HG03571 (cell line): ENCODE measurements around the gene ARHGAP22.

Experiments used
- ATAC-seq: cut with Tn5 transposase; IDR thresholded peaks from one replicate; pipeline ENCODE4 v1.9.1; 2021; ENCODE audit not compliant: unreplicated experiment

Gene ARHGAP22

DNA sequence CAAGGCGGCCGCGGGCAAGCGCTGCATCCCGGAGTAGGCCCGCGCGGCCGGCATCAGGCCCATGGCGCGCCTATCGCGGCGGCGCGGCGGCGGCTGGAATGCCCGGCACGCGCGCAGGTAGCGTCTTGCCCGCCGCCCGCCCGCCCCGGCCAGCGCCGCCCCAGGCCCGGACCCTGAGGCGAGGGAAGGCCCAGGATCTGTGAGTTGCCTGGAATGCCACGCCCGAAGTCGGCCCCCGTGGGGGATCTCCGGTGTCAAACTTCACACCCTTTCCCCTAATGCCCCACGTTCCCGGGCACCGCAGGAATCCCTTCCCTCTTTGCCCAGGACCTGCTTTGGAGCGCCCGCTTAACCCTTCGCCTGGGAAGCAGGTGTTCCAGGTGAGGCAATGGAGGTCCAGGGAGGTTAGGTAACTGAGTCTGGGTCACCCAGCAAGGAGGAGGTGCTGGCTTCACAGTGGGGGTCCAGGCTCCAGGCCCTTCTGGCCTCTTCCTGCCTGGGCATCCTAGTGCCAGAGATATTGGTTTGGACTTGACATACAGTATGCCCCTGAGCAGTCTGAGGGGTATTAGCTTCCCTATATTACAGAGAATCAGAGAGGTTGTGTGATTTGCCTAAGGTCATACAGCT is 138.1 kb downstream of the ARHGAP22 start:
- no peak for ATAC-seq

DNA sequence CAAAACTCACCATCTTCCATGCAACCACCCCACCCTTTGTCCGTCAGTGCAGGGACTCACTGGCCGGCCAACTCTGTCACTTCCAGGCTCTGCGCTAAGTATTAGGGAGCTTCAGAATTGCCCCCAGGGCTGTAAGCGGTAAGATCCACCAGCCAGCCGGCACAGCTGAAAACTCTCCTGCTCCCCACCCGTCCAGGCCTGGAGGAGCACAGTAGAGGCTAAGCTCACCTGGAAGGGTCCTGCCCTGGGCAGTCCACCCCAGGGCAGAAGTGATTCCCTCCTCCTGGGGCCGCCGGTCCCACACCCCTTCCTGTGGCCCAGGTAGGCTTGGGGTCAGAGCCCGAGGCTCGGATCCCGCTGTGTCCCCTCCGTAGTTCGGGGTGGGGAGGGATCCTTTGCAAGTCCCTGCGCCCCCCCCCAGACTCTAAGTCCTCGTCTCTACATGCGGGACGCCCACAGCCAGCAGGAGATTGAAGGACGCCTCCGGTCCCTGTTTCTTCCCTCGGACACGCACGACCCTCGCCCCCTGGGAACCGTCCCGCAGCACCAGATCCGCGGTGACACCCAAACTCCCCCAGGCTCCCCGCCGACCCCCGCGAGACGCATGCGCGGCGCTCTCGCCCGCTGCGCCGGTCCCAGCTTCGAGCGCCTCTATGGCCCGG is 138.9 kb downstream of the ARHGAP22 start:
- ATAC-seq, result no peak

DNA sequence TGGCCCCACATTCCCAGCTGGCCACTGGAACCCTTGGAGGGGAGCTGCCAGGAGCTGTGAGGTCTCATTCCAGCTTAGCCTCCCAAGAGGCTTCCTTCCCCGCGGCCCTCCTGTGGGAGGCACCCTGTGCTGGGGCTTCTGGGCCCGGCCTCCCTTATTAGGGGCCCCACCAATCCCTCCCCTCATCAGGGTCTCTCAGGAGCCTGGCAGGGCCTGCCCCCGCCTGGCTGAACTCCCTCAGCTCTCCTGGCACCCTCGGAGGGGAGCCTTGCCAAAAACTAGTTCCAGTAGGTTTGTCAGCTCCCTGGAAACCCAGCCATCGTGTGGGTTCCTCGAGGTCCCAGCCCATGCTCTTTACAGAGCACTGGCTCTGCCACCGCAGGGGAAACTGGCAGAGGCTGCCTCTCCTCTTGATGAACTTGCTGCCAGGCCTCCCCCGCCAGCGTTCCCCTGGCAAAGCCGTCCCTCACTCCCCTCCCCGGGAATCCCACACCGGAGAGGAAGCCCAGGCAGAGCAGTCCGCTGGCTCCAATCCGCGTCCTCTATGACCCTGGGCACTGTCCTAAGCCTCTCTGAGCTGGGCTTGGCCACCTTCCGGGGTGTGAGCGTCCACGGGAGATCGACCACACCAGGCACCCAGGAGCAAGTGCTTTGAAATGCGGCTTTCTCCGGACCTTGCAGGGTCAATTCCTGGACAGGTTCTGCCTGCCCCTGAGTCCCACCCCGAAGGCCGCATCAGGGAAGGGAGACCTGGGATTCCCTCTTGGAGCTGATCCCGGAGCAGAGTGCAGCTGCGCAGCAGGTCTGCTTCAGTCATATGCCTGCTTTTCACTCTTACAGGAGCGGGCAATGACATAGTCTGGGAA is 139.8 kb downstream of the ARHGAP22 start:
- no peak for ATAC-seq

DNA sequence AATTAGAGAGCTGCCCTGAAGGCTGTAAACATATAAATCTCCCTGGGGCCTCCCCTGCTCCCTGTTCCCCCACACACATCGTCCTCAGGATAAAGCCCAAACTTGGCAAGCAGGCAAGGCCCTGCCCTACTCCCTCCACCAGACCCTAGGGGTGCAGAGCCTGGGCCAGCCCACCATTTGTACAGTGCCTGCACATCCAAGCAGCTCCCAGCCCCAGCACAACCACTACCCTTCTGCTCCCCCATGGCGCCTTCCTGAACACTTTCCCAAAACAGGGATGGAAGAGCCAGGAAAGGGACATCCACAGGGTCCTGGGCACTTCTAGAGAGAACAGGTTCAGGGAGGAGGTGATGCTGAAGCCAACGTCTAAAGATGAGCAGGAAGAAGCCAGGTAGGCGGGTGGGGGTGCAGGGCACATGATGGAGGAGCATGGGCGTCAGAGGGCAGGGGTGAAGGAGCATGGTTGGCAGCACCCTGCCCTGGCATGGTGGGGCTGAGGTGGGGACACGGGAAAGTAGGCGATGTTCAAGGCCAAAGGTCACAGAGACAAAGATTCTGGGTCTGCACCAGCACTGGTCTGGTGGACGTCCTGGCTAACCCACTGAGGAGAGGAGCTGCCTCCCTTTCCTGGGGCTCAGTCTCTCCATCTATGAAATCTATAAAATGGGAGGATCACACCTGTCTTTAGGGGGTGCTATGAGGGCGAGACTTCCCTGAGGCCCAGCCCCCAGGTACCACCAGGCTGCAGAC is 140.6 kb downstream of the ARHGAP22 start:
- no peak for ATAC-seq

DNA sequence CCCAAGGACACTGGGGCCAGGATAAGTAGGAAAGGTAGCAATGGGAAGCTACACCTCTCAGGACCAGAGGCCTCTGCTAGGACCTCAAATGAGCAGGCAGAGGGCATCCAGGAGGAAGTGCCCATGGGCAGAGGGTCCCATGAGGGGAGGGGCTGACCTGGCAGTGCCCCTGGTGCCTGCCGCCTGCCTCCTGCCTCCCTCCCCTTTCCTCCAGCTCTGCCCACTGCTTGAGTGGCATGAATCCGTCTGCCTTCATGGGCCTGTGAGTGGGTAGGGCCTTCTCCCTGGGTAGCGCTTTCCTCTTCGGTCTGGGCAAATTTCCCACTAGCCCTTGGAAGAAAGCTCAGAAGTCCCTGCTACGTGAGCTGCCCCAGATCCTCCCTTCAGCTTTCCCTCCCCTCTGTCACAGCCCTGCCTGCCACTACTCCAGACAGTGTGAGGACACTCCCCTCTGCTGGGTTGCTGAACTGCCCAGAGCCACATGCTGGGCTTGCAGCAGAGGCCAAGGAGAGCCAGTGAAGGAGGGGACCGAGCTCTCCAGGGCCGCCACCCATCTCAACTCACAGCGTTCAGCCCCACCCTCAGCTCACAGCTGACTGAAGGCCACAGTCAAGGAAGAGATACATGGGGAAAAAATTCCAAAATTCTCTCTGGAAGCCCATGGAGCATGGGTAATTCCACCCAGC is 141.4 kb downstream of the ARHGAP22 start:
- no peak for ATAC-seq

DNA sequence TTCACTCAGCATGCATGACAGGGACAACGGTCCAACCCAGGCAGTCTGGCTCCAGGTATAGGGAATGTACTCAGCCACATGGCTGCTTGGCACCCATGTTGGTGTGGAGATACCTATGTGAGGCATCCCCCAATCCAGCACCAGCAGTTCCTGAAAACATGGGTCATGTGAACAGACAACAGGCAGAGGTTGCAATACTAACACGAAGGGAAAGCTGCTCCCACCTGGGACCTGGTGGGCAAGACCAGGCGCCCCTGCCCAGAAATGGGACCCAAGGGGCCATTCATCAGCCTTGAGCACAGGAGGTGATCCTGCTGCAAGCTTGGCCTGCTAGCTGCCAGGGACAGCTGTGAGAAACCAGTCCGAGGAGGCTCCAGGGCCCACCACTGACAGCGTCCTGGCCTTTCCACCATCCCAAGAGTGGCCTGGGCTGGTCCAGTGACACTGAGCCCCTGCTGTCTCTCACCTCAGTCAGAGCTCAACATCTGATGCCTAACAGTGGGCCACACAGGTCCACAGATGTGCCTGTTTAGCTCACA is 142.3 kb downstream of the ARHGAP22 start:
- no peak for ATAC-seq

DNA sequence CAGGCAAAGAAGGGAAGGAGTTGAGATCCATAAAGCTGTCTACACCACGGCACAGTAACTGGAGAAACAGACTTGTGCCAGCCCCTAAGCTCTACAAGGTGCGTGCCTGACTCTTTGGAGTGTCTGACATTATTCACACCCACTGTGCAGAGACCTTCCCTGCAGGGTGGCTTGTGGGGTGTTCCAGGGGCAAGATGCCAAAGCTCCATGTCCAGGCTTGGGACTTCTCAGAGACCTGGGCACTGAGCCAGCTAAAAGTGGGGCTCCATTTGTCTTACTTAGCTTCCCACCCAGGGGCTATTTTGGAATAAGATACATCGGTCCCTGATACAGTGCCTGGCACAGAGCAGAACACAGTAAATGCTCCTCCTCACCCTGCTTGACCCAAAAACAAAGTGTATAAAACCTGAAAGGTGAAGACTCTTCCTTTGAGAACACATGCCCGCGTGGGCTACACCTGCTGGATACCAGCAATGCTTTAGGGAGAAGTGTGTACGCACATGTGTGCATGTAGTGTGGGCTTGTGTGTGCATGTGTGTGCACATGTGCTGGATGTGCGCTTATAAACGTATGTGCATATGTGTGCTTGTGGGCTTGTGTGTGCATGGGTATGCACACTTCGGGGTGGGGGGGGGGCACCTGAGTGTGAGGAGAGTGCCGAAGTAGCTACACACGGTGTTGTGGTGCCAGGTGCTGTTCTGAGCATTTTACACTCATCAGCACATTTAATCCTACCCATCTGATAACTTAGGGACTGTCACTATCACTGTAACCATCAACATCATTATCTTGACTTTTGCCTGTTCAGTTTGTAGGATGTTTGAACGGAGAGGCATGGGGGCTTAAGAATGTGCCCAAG is 143.0 kb downstream of the ARHGAP22 start:
- ATAC-seq, result no peak

DNA sequence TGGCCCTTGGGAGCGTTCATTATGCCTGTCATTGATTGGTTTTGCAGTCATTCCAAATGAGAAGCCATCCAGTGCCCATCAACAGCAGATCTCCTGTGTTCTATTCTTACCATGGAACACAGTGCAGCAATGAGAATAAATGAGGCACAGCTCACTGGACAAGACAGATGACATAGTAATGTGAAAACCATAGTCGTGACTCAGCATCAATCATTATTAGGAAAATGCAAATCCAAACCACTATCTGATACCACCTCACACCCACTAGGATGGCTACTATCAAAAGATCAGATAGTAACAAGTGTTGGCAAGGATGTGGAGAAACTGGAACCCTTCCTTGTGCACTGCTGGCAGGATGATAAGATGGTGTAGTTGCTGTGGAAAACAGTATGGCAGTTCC is 144.7 kb downstream of the ARHGAP22 start:
- no peak for ATAC-seq

DNA sequence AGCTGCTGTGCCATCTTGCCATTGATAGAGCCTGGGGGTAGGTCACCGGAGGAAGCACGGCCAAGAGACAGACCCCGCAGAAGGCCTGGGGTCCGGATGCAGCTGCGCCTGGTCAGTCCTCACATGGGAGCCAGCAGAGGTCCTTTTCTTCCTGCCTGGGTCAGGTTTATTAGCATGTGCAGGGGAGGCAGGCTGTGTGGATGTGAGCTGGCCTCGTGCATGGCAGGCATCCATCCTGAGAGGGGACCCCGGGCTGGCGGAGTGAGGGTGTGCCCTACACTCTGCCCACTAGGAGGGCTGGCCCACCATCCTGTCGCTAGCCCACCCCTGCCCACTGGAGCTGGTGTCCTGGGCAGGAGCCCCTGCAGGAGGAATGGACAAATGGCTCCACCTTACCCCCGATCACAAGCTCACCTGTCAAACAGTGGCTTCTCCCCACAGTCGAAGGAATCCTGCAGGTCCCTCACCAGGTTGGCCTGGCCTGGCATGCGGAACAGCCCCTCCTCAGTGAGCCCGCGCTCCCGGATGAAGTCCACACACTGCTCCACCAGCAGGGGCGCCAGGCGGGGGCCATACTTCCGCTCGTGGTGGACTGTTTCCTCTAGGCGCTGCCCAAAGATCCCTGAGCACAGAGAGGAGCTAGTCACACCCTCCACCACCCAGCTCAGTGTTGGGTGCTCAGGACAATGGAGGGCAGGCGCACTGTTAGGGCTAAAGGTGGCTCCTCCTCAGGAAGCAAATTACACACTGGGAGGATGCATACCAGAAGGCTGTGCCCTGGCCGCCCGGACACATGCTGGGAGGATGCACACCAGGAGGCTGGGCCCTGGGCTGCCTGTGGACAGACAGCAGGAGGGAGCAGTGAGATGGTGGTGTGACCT is 145.4 kb downstream of the ARHGAP22 start:
- ATAC-seq, result no peak

DNA sequence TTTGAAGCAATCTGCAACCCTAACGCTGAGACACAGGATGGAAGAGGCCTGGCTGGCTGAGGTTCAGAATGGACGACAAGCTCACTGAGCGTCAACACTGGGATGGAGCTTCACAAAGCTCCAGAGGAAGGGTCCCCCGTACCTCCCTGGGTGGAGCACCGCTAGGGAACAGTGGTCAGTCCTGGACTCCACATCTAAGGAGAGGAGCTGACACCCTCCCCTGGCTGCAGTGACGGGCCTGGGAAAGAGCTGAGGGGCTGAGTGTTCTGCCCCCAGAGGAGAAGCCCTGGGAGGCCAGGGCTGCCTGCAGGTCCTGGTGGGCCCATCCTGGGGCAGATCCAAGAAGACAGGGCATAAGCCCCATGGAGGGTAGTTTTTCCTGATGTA is 146.2 kb downstream of the ARHGAP22 start:
- no peak for ATAC-seq

DNA sequence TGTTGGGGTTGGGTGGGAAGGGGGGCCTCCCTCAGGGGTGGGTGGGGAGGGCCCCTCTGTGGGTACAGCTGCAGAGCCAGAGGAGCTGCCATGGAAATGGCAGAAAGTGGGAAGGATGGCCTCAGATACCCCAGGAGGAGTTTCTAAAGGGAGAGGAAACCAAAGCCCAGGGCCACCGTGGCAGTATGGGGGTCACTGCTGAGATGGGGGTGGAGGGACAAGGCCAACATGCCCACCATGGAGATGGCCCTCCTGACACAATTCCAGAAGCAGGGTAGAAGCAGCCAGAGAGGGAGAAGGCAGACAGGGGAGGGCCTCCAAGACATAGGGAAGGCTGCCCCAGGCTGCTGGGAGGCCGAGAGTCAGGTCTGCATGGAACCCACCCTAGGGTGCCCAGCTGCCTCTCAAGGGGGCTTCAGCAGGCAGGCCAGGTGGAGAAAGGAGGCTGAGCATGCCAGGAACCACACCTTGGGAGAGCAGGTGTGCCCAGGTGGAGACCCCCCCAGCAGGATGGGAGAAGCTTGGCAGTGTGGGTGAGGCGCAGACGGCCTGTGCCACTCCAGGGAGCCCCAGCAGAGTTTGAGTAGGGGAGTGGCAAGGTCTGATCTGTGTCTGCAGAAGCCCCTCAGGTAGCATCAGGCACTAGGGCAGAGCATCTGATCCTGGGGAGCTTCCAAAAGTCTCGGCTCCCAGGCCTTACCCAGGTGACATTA is 146.8 kb downstream of the ARHGAP22 start:
- no peak for ATAC-seq

DNA sequence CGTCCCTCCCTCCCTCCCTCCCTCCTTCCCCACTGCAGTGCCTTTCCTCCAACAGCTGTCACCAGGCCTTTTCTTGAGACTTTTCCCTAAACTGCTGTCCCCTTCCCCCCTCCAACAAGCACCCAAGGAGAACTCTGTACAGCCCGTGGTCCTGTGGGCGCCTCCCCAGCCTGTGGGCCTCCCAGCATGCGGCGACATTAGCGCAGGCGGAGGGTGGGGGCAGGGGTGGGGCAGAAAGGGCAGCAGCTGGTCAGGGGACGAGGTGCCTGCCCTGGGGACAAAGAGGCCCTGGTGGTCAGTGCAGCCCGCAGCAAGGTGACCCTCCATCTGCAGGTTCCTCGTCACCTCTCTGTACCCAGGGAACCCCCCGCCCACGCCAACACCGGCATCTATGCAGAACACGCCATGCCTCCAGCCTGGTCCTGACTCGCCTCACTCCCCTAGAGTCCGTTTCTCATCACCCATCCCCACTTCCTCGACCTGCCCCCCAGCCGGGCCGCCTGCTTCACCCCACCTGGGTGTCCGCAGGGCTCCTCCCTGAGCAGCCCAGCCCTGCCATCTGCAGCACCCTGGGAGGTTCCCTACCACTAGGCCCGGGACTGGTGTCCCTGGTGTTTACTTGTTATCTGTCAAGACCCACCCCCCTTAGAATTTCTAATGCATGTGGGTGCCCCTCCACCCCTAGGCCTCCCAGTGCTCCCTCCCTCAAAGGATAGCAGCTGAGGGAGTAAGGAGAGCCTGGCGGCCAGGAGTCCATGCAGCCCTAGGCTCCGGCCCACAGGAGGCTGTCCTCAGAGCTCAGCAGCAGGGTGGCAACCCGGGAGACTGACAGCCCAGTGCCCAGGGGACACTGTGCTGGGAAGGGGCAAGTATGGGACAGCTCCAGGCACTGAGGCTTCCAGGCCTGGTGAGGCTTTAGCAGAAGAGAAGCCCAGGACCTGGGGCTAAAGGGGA is 147.8 kb downstream of the ARHGAP22 start:
- no peak for ATAC-seq

DNA sequence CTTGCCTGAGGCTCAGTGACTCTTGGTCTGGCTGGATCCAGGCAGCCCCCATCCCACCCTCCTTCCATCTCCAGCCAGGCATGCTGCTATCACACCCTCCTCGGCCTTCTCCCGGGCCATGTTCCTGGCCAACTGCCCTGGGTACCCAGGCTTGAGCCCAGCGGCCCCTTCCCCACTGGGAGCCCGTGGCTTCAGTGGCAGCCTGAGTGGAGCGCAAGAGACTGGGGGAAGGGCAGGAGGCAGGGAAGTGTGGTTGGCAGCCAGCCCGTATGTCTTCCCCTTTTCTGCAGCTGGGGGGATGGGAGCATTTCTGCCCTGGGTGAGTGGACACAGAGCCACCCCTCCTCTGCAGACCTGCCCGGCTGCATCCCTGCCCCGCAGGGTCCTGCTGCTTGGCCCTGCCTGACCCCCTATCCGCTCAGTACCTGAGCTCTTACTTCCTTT is 148.5 kb downstream of the ARHGAP22 start:
- ATAC-seq, result no peak

DNA sequence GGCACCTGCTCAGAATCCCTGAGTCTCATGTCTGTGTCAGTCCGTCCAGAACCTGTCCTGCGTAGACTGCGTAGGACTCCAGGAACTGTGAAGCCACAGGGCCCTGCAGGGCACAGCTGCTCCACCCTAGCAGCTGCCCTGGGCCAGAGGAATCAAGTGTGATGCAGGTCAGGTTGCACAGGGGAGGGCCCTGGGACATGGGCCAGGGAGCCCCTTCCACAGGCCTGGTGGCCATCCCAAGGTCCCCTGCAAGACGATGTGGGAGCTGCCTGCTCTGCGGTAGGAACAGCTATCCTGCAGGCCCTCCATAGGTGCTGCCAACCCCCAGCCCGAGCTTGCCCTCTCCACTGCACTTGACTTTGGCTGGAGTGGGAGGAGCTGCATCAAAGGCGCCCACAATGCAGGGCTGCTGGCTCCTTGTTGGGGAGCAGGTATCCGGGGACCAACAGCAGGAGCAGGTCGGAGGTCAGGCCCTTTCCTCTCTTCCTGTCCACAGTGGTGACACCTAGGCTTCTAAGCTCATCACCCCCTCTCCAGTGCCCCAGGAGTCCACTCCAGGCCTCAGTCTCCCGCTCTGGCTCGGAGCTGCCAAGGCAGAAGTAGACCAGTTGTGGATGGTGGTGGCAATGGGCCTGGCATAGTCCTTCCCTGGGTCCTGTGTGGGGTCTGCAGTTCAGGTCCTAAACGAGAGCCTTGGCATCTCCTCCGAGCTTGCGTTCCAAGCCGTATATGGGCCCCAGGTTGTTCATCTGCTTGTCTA is 149.3 kb downstream of the ARHGAP22 start:
- no peak for ATAC-seq

DNA sequence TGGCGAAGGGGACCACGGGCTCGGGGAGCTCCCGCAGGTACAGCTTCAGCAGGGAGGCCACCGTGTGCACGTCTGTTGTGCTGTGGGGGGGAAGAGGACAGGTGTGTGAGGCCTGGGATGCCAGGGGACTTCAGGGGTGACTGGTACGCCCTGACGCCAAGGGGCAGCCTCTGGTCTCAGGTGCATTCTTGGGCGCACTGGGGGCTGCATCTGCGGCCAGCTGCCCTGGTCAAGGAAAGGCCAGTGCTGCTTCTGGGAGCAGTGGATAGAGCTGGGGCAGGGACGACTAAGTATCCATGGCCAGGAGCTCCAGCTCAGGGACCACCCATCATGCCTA is 149.8 kb downstream of the ARHGAP22 start:
- ATAC-seq, result no peak
